ENCODE measurements around the gene ESM1.
"Not testable (repeated sequence)": the region's sequence is repeated elsewhere in the genome, so short reads cannot be mapped to it uniquely, and the experiment has no call there.

The ESM1 gene, protein sequence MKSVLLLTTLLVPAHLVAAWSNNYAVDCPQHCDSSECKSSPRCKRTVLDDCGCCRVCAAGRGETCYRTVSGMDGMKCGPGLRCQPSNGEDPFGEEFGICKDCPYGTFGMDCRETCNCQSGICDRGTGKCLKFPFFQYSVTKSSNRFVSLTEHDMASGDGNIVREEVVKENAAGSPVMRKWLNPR

DNA sequence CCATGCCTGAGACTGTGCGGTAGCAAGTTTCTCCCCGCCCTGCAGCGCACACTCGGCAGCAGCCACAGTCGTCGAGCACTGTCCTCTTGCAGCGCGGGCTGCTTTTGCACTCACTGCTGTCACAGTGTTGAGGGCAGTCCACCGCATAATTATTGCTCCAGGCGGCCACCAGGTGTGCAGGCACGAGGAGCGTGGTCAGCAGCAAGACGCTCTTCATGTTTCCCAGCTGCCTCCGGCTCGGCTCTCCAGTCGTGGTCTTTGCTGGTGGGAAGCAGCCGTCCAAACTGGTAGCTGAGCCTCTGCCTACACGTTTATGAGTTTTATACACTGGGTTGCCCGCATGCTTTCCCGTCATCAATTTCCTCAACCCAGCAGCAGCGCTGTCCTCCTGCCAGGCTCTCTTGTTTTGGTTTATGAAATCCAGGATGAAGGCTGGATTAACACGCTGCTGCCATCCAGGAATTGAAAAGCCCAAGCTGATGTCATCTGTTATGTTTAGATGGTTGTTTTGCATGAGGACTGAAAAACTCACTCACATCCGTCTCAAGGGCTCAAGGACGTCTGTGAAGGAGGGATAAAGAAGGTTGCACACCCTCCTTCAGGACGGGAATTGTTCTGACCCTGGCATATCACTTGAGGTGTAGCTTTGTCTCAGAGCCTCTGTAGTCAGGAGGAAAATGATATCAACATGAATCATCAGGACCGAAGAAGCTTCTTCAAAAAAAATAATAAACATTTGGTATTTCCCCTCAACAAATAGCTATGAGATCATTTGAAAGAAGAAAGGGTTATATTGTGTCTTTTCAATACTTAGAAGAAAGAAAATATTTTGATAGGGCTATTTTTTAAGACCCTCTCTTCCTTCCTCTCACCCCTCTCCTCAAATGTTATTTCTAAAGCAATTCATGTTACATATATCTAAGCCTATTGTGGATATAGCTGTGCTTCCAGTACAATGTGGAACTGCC, at the start of gene ESM1:
Gene ESM1 (minus strand): TSS at position 293 of the 968 bp plus-strand sequence. CDS start 76 bp downstream, at position 217.
- DNase-seq: no peak

- DNase-seq: no peak
Measured at GRCh38 chr5:55033568-55033967, 48.2 kb upstream of the ESM1 start.

GRCh38 chr5:55031492-55031891, 46.1 kb upstream of the ESM1 start:
- DNase-seq: no peak

GRCh38 chr5:55030676-55031369, 45.4 kb upstream of the ESM1 start:
- DNase-seq: no peak

DNA sequence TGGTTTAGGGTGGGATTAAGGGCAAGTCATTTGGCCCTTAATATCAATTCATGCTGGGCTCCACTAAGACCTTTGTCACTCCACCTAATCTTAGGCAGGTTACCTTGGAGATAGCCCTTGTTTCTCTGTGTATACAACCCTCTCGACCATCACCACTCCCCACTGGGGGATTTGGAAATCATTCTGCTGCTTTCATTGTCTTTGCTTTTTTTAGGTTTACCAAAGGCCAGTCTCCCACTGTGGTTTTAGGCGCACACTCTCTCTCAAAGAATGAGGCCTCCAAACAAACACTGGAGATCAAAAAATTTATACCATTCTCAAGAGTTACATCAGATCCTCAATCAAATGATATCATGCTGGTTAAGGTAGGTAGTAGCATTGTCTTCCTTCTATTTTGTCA, 44.8 kb upstream of the ESM1 start:
- no peak for DNase-seq

- DNase-seq: no peak
Measured at GRCh38 chr5:55027595-55027994, 42.2 kb upstream of the ESM1 start.

DNA sequence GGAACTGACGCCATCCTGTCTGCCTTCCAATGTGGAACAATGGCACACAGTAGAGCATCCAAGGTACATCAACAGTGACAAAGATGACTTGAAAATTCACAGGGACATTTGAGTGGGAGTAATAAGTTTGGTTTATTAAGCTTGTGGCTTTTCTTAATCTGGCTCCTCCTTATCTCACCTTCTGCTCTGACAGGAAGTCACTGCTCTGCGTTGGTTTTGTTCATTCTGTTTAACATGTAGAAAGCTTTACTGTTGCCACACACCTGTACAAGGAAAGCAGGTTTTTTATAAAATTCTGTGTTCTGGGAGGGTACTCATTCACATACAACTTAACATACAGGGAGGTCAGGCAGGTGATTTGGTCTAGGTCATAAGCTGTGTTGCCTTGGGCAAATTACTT, 37.1 kb upstream of the ESM1 start:
- DNase-seq: no peak

GRCh38 chr5:55021821-55022220, 36.4 kb upstream of the ESM1 start:
- DNase-seq: no peak

DNA sequence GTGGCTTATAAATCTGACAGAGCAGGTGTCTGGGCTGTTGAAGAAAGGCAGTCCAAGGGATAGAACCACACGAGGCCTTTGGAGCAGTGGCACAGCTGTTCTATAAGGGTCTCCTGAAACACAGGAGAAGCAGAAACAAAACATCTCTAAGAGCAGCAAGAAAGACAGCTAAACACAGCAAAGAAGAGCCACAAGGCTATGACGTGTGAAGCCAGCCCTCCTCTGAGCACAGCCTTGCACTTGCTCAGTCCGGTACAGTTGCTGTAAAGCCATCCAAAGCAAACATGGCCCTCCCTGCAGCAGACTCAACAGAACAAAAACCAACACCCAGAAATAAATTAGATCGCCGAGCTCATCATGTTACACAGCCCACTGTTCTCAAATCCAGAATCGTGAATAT, 36.0 kb upstream of the ESM1 start:
- no peak for DNase-seq

DNA sequence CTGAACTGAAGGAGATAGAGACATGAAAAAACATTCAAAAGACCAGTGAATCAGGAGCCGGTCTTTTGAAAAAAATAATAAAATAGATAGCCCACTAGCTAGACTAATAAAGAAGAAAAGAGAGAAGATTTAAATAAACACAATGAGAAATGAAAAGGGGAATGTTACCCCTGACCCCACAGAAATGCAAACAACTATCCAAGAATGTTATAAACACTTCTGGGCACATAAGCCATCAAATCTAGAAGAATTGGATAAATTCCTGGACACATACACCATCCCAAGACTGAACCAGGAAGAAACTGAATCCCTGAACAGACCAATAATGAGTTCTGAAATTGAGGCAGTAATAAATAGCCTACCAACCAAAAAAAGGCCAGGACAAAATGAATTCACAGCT, 24.8 kb upstream of the ESM1 start:
- DNase-seq: not testable (repeated sequence)

DNA sequence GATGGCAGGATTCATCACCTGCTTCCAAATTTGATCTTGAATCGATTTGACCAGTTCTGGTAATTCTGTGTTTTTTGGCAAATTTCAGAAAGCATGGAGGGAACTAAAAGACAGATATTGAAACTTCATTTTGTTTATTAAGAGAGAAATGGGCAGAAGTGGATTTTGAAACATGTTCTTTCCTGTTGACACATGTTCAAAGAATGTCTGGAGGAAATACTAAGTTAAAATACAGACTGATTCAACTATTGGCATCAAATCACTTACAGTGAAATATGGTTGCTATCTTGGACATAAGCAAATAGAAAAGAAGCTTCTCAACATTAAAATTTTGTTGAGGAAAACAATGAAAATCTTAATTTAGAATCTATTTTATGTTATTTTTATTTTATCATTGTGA, 19.3 kb upstream of the ESM1 start:
- no peak for DNase-seq

- DNase-seq: no peak
Measured at GRCh38 chr5:55003432-55004065, 18.2 kb upstream of the ESM1 start.

DNA sequence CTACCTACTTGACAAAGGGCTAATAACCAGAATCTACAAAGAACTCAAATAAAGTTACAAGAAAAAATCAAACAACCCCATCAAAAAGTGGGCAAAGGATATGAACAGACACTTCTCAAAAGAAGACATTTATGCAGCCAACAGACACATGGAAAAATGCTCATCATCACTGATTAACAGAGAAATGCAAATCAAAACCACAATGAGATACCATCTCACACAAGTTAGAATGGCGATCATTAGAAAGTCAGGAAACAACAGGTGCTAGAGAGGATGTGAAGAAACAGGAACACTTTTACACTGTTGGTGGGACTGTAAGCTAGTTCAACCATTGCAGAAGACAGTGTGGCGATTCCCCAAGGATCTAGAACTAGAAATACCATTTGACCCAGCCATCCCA, 16.8 kb upstream of the ESM1 start:
- not testable (repeated sequence) for DNase-seq

DNA sequence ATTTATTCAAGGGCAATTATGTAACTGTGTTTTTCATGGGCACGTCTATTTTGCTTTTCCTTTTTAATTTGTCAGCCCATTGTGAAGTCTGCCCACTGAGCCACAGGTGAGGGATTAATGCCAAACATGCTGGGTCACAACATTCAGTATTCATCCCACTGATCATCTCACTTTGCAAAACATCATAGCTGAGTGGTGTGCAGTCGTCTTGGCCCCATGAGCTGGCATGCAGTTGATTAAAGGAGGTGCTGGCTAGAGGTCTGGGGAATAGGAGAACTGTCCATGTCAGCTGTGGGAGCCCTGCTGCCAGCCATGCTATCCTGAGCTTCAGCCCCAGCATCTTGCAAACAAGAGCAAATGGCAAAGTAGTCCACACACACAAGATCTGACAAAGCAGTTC, 11.7 kb upstream of the ESM1 start:
- DNase-seq: no peak

- DNase-seq: no peak
Measured at GRCh38 chr5:54996466-54996865, 11.1 kb upstream of the ESM1 start.

- no peak for DNase-seq
Measured at GRCh38 chr5:54995168-54995567, 9.8 kb upstream of the ESM1 start.

DNA sequence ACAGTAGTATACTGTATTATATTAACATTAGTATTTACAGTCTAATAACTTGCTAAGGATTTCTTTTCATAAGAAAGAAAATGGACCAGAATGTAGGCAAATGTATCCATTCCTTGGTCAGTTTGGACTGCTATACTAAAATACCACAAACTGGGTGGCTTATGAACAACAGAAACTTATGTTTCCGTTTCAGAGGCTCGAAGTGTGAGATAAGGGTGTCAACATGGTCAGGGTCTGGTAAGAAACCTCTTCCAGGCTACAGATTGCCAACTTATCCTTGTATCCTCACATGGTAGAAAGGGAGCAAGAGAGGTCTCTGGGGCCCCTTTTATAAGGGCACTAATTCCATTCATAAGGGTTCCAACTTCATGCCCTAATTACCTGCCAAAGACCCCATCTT, 9.2 kb upstream of the ESM1 start:
- DNase-seq: no peak

GRCh38 chr5:54993318-54993717, 7.9 kb upstream of the ESM1 start:
- no peak for DNase-seq

DNA sequence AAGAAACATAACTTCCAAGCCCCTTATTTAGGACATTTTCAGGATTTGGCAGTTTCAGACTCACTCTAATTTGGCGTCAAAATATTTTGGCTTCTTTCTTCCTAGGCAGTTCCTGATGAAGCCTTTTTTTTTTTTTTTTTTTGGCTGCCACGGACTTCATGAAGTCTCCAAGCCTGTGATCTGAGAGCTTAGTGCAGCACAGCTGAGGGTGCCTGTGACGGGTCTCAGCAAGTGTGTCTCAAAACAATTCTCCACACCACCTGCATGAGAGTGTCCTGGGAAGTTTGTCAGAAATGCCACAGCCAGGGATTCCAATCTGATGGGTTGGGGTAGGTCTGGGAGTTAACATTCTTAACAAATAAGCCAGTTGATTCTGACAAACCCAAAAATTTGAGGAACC, 6.0 kb upstream of the ESM1 start:
- no peak for DNase-seq

DNA sequence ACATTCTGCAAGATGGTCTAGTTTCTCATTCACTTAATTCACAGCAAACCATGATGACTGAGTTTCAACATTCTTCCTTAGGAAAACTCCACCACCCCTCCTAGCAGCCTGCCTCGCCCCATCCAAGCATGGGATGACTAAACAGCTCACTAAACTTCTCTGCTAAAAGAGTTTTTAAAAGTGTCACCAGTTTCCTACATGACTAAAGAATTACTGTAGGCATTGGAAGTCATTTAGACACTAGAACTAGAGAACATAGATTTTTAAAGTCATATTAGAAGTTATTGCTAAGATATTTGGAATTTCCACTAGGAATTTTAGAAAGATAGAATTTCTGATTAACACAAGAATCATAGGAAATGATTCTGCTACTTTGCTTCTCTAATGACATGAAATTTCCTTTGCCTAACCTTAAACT, 5.5 kb upstream of the ESM1 start:
- DNase-seq: no peak

GRCh38 chr5:54988817-54989216, 3.4 kb upstream of the ESM1 start:
- no peak for DNase-seq

- DNase-seq: no peak
Measured at GRCh38 chr5:54988218-54988617, 2.8 kb upstream of the ESM1 start.

GRCh38 chr5:54986269-54986654, 869 bp upstream of the ESM1 start:
- DNase-seq: no peak

Data from activated CD8-positive, alpha-beta memory T cell treated with anti-CD3 and anti-CD28 coated beads, Interleukin-2, amount 50 U/mL, for 48 hours (primary cell).